Transverse colon (tissue), 4 donors: Measurements from ENCODE around the gene TULP4.

Source experiments
- POLR2A ChIP-seq: fragments of 450-650 bp; IDR thresholded peaks from one replicate; pipeline ENCODE4 v1.6.1; 2016; ENCODE audit warnings: antibody characterized with exemption, mild to moderate bottlenecking, moderate library complexity
- POLR2AphosphoS5 ChIP-seq, 3 donors: sonication (generic); formaldehyde crosslinking; IDR thresholded peaks; one replicate each; pipeline ENCODE4 v1.6.1; 2016; ENCODE audit warnings: antibody characterized with exemption in 3 of 3
- TF ChIP-seq, protein P1 (sequence below), 5 experiments: fragments of 200-600 bp in 3 of 5; fragments of 450-650 bp in 2 of 5; sonication (generic) in 3 of 5; IDR thresholded peaks; 1 replicate in 2 of 5; 2 replicates in 3 of 5; pipeline ENCODE4 v1.5.1; 2016 to 2017; ENCODE audit warnings: antibody characterized with exemption in 5 of 5, inconsistent platforms in 3 of 5, mild to moderate bottlenecking in 2 of 5, moderate library complexity in 1 of 5

DNA sequence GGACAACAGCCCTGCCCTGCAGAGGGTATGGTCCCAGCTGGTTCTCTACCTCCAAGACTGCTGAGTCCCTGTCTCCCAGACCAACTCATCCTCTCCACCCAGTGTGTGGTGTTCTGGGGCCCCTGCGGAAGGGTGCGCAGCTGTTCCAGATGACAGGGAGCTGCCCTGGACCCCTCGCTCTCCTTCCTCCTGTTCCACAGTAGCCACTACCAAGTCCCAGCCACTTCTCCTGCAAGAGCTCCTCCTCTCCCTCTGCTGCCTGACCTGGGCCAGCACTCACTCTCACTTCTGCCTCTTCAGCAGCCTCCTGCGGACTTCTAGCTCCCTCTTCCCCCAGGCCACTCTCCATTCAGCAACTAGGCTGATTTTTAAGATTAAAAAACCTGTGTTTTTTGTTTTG lies 207.5 kb downstream of the TULP4 start:
- TF ChIP-seq POLR2A: no peak
- TF ChIP-seq, protein P1, sequence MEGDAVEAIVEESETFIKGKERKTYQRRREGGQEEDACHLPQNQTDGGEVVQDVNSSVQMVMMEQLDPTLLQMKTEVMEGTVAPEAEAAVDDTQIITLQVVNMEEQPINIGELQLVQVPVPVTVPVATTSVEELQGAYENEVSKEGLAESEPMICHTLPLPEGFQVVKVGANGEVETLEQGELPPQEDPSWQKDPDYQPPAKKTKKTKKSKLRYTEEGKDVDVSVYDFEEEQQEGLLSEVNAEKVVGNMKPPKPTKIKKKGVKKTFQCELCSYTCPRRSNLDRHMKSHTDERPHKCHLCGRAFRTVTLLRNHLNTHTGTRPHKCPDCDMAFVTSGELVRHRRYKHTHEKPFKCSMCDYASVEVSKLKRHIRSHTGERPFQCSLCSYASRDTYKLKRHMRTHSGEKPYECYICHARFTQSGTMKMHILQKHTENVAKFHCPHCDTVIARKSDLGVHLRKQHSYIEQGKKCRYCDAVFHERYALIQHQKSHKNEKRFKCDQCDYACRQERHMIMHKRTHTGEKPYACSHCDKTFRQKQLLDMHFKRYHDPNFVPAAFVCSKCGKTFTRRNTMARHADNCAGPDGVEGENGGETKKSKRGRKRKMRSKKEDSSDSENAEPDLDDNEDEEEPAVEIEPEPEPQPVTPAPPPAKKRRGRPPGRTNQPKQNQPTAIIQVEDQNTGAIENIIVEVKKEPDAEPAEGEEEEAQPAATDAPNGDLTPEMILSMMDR (IDR thresholded peaks at IDR 0.05): no peak
- TF ChIP-seq POLR2AphosphoS5 (IDR thresholded peaks at IDR 0.05): no peak
